ENCODE results near the gene PGAP6. TPM values are rescaled to one million over a fixed set of nuclear protein-coding genes. Genes with fewer than 3 reads are reported as not detected.

PGAP6 gene
- total RNA-seq, 1 donor from 2014 or later = 80.5 TPM

DNA sequence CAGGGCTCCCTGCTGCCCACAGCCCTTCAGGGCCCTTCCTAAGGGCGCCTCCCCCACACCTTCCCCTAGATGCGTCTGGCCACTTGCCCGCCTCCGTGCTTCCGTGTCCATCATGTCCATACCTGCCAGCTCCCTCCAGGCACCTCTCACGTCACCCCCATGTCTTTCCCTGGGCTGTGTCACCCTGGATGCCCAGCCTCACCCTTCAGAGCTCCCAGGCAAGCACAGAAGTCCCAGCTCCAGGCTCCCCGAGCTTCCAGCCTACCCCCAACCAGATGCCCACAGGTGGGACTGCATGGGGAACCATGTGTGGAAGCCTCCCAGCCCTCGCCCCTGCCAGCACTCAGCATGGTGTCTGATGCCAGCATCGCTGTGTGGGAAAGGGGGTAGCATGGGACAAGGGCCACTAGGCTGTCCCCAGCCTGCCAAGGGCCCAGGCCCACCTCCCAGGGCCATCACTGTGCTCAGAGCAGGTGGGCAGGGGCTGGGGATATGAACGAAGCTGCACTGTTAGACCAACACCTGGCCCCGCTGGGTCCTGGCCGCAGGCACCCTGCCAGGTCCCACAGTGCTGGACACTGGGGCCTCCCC lies 27.4 kb downstream of the PGAP6 start:
- TF ChIP-seq, protein P1, sequence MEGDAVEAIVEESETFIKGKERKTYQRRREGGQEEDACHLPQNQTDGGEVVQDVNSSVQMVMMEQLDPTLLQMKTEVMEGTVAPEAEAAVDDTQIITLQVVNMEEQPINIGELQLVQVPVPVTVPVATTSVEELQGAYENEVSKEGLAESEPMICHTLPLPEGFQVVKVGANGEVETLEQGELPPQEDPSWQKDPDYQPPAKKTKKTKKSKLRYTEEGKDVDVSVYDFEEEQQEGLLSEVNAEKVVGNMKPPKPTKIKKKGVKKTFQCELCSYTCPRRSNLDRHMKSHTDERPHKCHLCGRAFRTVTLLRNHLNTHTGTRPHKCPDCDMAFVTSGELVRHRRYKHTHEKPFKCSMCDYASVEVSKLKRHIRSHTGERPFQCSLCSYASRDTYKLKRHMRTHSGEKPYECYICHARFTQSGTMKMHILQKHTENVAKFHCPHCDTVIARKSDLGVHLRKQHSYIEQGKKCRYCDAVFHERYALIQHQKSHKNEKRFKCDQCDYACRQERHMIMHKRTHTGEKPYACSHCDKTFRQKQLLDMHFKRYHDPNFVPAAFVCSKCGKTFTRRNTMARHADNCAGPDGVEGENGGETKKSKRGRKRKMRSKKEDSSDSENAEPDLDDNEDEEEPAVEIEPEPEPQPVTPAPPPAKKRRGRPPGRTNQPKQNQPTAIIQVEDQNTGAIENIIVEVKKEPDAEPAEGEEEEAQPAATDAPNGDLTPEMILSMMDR (IDR thresholded peaks at IDR 0.05; ENCODE audit: insufficient read depth, low read depth, low read length) = no peak
- no peak for TF ChIP-seq EZH2 (IDR thresholded peaks at IDR 0.05; ENCODE audit: insufficient read depth, low read length)
- Histone ChIP-seq H2AFZ (ENCODE audit: low read depth, low read length) (no peak overlapping the region), H3K4me2 (ENCODE audit: low read length) (no peak overlapping the region), H3K9me3 (ENCODE audit: insufficient read depth, low read depth, low read length) (no peaks in the 10 kb centered on the region), H4K20me1 (ENCODE audit: insufficient read depth, low read length) (peaks cover 14% of the 10 kb centered on the region), H3K27ac (ENCODE audit: low read depth, low read length) (no peak overlapping the region), H3K9ac (ENCODE audit: low read length) (no peak overlapping the region), H3K79me2 (ENCODE audit: insufficient read depth, low read length) (peaks cover 21% of the 10 kb centered on the region), H3K4me1 (ENCODE audit: insufficient read depth, low read length) (no peaks in the 10 kb centered on the region), H3K36me3 (ENCODE audit: insufficient read depth, low read length) (no peaks in the 10 kb centered on the region), H3K4me3 (ENCODE audit: insufficient read depth, low read depth, low read length) (no peak overlapping the region), H3K27me3 (ENCODE audit: insufficient read depth, low read length) (no peaks in the 10 kb centered on the region)
- H3K4me1 Mint-ChIP-seq (ENCODE audit: low read depth, unreplicated experiment) = peaks cover 9% of the 10 kb centered on the region
- DNase-seq (ENCODE audit: low read depth) (no peak), FAIRE-seq (no peak)
- H3K4me3 Mint-ChIP-seq (ENCODE audit: unreplicated experiment) = peak overlapping the region; percentile 31
- no peaks in the 10 kb centered on the region for H3K36me3 Mint-ChIP-seq (ENCODE audit: low read depth, unreplicated experiment)
- H3K27ac Mint-ChIP-seq (ENCODE audit: unreplicated experiment) = no peak overlapping the region
- H3K9me3 Mint-ChIP-seq (ENCODE audit: unreplicated experiment) = no peaks in the 10 kb centered on the region
- H3K27me3 Mint-ChIP-seq (ENCODE audit: low read depth, unreplicated experiment) = no peaks in the 10 kb centered on the region

DNA sequence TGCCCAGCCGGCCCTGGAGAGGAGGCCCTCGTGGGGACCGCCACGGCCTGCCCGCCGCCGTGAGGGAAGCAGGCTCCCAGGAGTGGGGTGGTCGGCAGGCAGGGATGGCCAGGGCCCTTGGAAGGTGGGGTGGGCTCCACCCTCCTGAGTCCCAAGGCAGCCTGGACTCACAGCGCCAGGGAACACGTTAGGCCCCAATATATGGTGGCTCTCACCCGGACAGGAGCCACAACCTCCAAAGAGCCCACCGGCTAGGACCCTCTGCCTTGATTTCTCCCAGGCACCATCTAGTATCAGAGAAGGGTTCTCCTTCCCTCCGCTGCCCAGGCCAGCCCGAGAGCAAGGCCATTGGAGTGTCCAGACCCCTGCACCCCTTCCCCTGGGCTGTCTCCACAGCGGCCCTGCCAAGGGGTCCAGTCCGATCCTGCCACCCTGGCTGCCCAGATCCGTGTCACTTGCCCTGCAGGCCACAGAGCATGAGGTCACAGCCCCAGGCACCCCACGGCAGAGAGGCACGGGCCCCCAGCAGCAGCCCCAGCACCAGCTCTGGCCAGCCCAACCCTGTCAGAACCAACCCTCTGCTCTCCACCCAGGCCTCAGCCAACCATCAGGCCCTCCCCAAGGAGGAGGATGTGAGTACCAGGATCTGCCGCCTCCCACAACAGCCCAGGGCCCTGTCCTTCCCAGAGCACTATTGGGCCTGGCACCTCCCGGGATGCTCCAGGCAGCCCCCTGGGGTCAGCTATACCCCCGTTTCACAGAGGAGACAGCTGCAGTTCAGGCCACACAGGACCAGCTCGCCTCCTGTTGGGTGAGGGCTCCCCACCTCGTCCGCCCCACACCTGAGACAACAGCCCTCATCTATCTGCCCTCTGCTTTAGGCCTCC lies 28.1 kb downstream of the PGAP6 start:
- no peaks in the 10 kb centered on the region for H3K36me3 ChIP-seq (ENCODE audit: insufficient read depth, low read length)
- Mint-ChIP-seq H3K4me1 (ENCODE audit: low read depth, unreplicated experiment) (peaks cover 10% of the 10 kb centered on the region), H3K4me3 (ENCODE audit: unreplicated experiment) (no peak overlapping the region), H3K27me3 (ENCODE audit: low read depth, unreplicated experiment) (no peaks in the 10 kb centered on the region), H3K36me3 (ENCODE audit: low read depth, unreplicated experiment) (no peaks in the 10 kb centered on the region), H3K9me3 (ENCODE audit: unreplicated experiment) (no peaks in the 10 kb centered on the region), H3K27ac (ENCODE audit: unreplicated experiment) (no peak overlapping the region)
- H3K4me2 ChIP-seq (ENCODE audit: low read length) = peak overlapping the region; percentile 82
- H3K4me3 ChIP-seq (ENCODE audit: insufficient read depth, low read depth, low read length) = peak overlapping the region; percentile 37
- peaks cover 25% of the 10 kb centered on the region for H3K79me2 ChIP-seq (ENCODE audit: insufficient read depth, low read length)
- H3K4me1 ChIP-seq (ENCODE audit: insufficient read depth, low read length) = no peaks in the 10 kb centered on the region
- peak overlapping the region; percentile 43 for H3K9ac ChIP-seq (ENCODE audit: low read length)
- FAIRE-seq = no peak
- peak overlapping the region; percentile 77 for H2AFZ ChIP-seq (ENCODE audit: low read depth, low read length)
- no peak for DNase-seq (ENCODE audit: low read depth)
- H3K9me3 ChIP-seq (ENCODE audit: insufficient read depth, low read depth, low read length) = no peaks in the 10 kb centered on the region
- H4K20me1 ChIP-seq (ENCODE audit: insufficient read depth, low read length) = peaks cover 18% of the 10 kb centered on the region
- TF ChIP-seq, protein P1 (IDR thresholded peaks at IDR 0.05; ENCODE audit: insufficient read depth, low read depth, low read length) = no peak
- TF ChIP-seq EZH2 (IDR thresholded peaks at IDR 0.05; ENCODE audit: insufficient read depth, low read length) = no peak
- H3K27me3 ChIP-seq (ENCODE audit: insufficient read depth, low read length) = no peaks in the 10 kb centered on the region
- no peak overlapping the region for H3K27ac ChIP-seq (ENCODE audit: low read depth, low read length)

All from astrocyte (in vitro differentiated cells and primary cell).